Esophagus squamous epithelium (tissue), 4 donors: Measurements from ENCODE around the gene KRT39.

Experiments
- POLR2A ChIP-seq, 4 donors: fragments of 450-650 bp; IDR thresholded peaks; one replicate each; pipeline ENCODE4 v1.6.1; 2017; ENCODE audit warnings: antibody characterized with exemption in 4 of 4, mild to moderate bottlenecking in 4 of 4, moderate library complexity in 3 of 4
- TF ChIP-seq, protein P1 (sequence below), 6 experiments: fragments of 450-650 bp in 4 of 6; fragments of 200-600 bp in 2 of 6; sonication (generic) in 2 of 6; IDR thresholded peaks; one replicate each; pipeline ENCODE4 v1.5.1; 2016 to 2019; ENCODE audit warnings: antibody characterized with exemption in 6 of 6, mild to moderate bottlenecking in 4 of 6, moderate library complexity in 4 of 6

DNA sequence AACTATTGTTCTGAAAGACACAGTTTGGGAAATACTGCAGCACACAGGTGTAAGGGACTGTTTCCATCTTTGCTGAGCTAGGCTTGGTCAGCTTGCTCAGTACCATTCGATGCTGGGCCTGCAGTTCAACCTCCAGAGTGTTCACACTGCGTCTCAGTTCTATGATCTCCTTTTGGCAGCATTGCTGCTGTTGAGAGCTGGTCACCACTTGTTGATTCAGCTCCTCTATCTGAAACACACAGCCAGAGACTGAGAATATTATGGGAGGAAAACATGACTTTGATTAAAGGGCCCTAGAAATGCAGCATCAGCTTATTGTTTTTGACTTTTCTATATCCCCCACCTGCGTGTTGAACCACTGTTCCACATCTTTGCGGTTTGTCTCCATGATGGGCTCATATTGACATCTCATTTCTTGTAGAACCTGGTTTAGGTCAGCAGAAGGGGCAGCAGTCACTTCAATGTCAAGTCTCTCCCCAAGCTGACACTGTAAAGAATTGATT lies 4.6 kb downstream of the KRT39 start:
- TF ChIP-seq, protein P1, sequence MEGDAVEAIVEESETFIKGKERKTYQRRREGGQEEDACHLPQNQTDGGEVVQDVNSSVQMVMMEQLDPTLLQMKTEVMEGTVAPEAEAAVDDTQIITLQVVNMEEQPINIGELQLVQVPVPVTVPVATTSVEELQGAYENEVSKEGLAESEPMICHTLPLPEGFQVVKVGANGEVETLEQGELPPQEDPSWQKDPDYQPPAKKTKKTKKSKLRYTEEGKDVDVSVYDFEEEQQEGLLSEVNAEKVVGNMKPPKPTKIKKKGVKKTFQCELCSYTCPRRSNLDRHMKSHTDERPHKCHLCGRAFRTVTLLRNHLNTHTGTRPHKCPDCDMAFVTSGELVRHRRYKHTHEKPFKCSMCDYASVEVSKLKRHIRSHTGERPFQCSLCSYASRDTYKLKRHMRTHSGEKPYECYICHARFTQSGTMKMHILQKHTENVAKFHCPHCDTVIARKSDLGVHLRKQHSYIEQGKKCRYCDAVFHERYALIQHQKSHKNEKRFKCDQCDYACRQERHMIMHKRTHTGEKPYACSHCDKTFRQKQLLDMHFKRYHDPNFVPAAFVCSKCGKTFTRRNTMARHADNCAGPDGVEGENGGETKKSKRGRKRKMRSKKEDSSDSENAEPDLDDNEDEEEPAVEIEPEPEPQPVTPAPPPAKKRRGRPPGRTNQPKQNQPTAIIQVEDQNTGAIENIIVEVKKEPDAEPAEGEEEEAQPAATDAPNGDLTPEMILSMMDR (IDR thresholded peaks at IDR 0.05), result no peak
- no peak for TF ChIP-seq POLR2A (IDR thresholded peaks at IDR 0.05)
